GM12878 (cell line): ENCODE measurements around the gene ZNF626. TPM values are rescaled to one million over a fixed set of nuclear protein-coding genes. Genes with fewer than 3 reads are reported as not detected.

ENCODE experiments used
- ATAC-seq: fragments of 200-7000 bp; cut with Tn5 transposase; 3 replicates; pipeline ENCODE4 v1.9.1; 2020; ENCODE audit warnings: mild to moderate bottlenecking, moderate library complexity
- BruUV-seq: library from RNA; stranded (reverse); fragments of 400-500 nt; replicated peaks from 2 replicates; lab custom pipeline; 2021; lab: Mats Ljungman, UMichigan
- CTCF ChIA-PET: fragments of 300-600 bp; sonication (Branson Sonifier 250); formaldehyde crosslinking; extraction: SDS; loops from one replicate; lab custom pipeline; 2021; ENCODE audit warnings: inconsistent platforms; lab: Yijun Ruan, JAX
- POLR2A ChIA-PET: fragments of 350-600 bp; formaldehyde crosslinking; extraction: SDS; loops from one replicate; lab custom pipeline; 2021; ENCODE audit warnings: inconsistent platforms; lab: Charles Lee
- RAD21 ChIA-PET: fragments of 300-600 bp; sonication (Branson Sonifier 250); formaldehyde crosslinking; loops from one replicate; lab custom pipeline; 2023; ENCODE audit warnings: antibody characterized with exemption; ENCODE audit not compliant: unreplicated experiment; lab: Charles Lee
- SMC1A ChIA-PET: fragments of 300-600 bp; sonication (Branson Sonifier 250); formaldehyde crosslinking; loops from one replicate; lab custom pipeline; 2023; ENCODE audit not compliant: unreplicated experiment, uncharacterized antibody; lab: Charles Lee
- DNase-seq: peaks from one replicate; pipeline ENCODE4 v3.0.0-alpha.2; 2011; ENCODE audit warnings: low read depth, low spot score
- FAIRE-seq: peaks from 3 replicates; lab custom pipeline; 2011; peaks lifted over from hg19 to GRCh38; lab: Jason Lieb, UNC
- H2AFZ ChIP-seq: 2 replicates; pipeline ENCODE4 v1.6.0; 2011; ENCODE audit warnings: low read depth, low read length, control low read depth; ENCODE audit not compliant: control insufficient read depth
- H3K27ac ChIP-seq: 2 replicates; pipeline ENCODE4 v1.5.1; 2011; ENCODE audit warnings: control low read depth; ENCODE audit not compliant: control insufficient read depth, insufficient read depth
- H3K27me3 ChIP-seq, 2 experiments: replicated peaks in 1 of 2; 2 replicates each; pipeline versions ENCODE4 v1.6.0 to v1.6.1; 2011; ENCODE audit warnings: low read length in 1 of 2; ENCODE audit not compliant: control insufficient read depth in 2 of 2, insufficient read depth in 2 of 2
- H3K36me3 ChIP-seq, 2 experiments: 2 replicates each; pipeline ENCODE4 v1.5.1; 2011; ENCODE audit warnings: low read length in 1 of 2; ENCODE audit not compliant: control insufficient read depth in 2 of 2, insufficient read depth in 2 of 2
- H3K4me1 ChIP-seq: 2 replicates; pipeline ENCODE4 v1.6.1; 2011; ENCODE audit warnings: mild to moderate bottlenecking, low read length, moderate library complexity, mixed read lengths; ENCODE audit not compliant: control insufficient read depth, insufficient read depth
- H3K4me2 ChIP-seq: 2 replicates; pipeline ENCODE4 v1.6.0; 2011; ENCODE audit warnings: control low read depth; ENCODE audit not compliant: control insufficient read depth, insufficient read depth
- H3K4me3 ChIP-seq: fragments of 200-600 bp; sonication (generic); 2 replicates; pipeline ENCODE4 v1.5.1; 2016
- H3K79me2 ChIP-seq: 2 replicates; pipeline ENCODE4 v1.6.0; 2011; ENCODE audit warnings: low read length; ENCODE audit not compliant: control insufficient read depth, insufficient read depth
- H3K9ac ChIP-seq: 2 replicates; pipeline ENCODE4 v1.8.0; 2011; ENCODE audit warnings: low read length, control low read depth, mixed read lengths; ENCODE audit not compliant: control insufficient read depth, insufficient read depth
- H3K9me3 ChIP-seq: replicated peaks from 3 replicates; pipeline ENCODE4 v1.5.1; 2011; ENCODE audit warnings: mild to moderate bottlenecking, low read length; ENCODE audit not compliant: control insufficient read depth, insufficient read depth
- H4K20me1 ChIP-seq: 2 replicates; pipeline ENCODE4 v1.6.0; 2011; ENCODE audit not compliant: control insufficient read depth, insufficient read depth
- ATF7 ChIP-seq: fragments of 450-650 bp; IDR thresholded peaks from 2 replicates; pipeline ENCODE4 v1.6.1; 2016; ENCODE audit warnings: low read depth, mild to moderate bottlenecking
- BACH1 ChIP-seq: fragments of 450-650 bp; IDR thresholded peaks from 2 replicates; pipeline ENCODE4 v1.6.1; 2017; ENCODE audit warnings: mild to moderate bottlenecking, borderline replicate concordance
- BRCA1 ChIP-seq: IDR thresholded peaks from 2 replicates; pipeline ENCODE4 v1.6.1; 2011; ENCODE audit warnings: low read depth, low read length, improper control_type of control experiment
- HDGF ChIP-seq: fragments of 450-650 bp; IDR thresholded peaks from 2 replicates; pipeline ENCODE4 v1.6.1; 2016; ENCODE audit warnings: antibody characterized with exemption
- IKZF1 ChIP-seq: fragments of 450-650 bp; conservative IDR thresholded peaks from 2 replicates; pipeline ENCODE4 v1.6.1; 2017; ENCODE audit warnings: antibody characterized with exemption, mild to moderate bottlenecking
- NFIC ChIP-seq: IDR thresholded peaks from 2 replicates; pipeline ENCODE4 v1.6.1; 2012; ENCODE audit warnings: low read depth, mild to moderate bottlenecking, inconsistent platforms, low read length, moderate library complexity
- NKRF ChIP-seq: fragments of 450-650 bp; conservative IDR thresholded peaks from 2 replicates; pipeline ENCODE4 v1.6.1; 2017; ENCODE audit warnings: mild to moderate bottlenecking, moderate library complexity
- NR2C1 ChIP-seq: fragments of 450-650 bp; IDR thresholded peaks from 2 replicates; pipeline ENCODE4 v1.6.1; 2017; ENCODE audit warnings: antibody characterized with exemption, mild to moderate bottlenecking, moderate library complexity
- PKNOX1 ChIP-seq: fragments of 450-650 bp; IDR thresholded peaks from 2 replicates; pipeline ENCODE4 v1.6.1; 2016; ENCODE audit warnings: mild to moderate bottlenecking
- POLR2AphosphoS5 ChIP-seq: IDR thresholded peaks from 2 replicates; pipeline ENCODE4 v1.6.1; 2011; ENCODE audit warnings: mild to moderate bottlenecking, low read length, inconsistent platforms
- RELB ChIP-seq: fragments of 450-650 bp; IDR thresholded peaks from 2 replicates; pipeline ENCODE4 v1.6.1; 2017; ENCODE audit warnings: low read depth, mild to moderate bottlenecking, moderate library complexity
- SREBF2 ChIP-seq: IDR thresholded peaks from 2 replicates; pipeline ENCODE4 v1.6.1; 2012; ENCODE audit warnings: mild to moderate bottlenecking, low read length
- STAT3 ChIP-seq: IDR thresholded peaks from 2 replicates; pipeline ENCODE4 v1.6.1; 2011; ENCODE audit warnings: low read depth, low read length, improper control_type of control experiment
- TARDBP ChIP-seq: IDR thresholded peaks from 2 replicates; pipeline ENCODE4 v1.6.1; 2016; ENCODE audit warnings: borderline replicate concordance
- YBX1 ChIP-seq: fragments of 450-650 bp; IDR thresholded peaks from 2 replicates; pipeline ENCODE4 v1.6.1; 2016; ENCODE audit warnings: antibody characterized with exemption
- WGBS: methylation state at CpG from one replicate; pipeline ENCODE4 v1.1.6; 2016; ENCODE audit warnings: low lambda C conversion rate; ENCODE audit not compliant: insufficient replicate concordance, insufficient coverage; ENCODE audit errors: missing lambda C conversion rate; 5-methylcytosine and 5-hydroxymethylcytosine counted together
- in situ Hi-C: fragments of 300-500 bp; cut with MboI; formaldehyde crosslinking; loops from 9 replicates; pipeline ENCODE4 v1.14.3; 2018; ENCODE audit warnings: mixed read lengths
- intact Hi-C: fragments of 100-400 bp; cut with micrococcal nuclease; formaldehyde crosslinking; loops from one replicate; pipeline ENCODE4 v1.14.2; 2022; ENCODE audit not compliant: unreplicated experiment
- polyA plus RNA-seq, 11 experiments: library from polyadenylated mRNA; depleted of rRNA in 4 of 11; unstranded in 6 of 11; stranded (reverse) in 5 of 11; fragments of >200 nt; fragmentation: Nextera tagmentation in 4 of 11; fragmentation: Illumina TruSeq in 1 of 11; extraction: Ambion mirVana in 4 of 11; extraction: Trizol in 1 of 11; gene quantifications; 1 replicate in 1 of 11; 2 replicates in 10 of 11; pipeline versions ENCODE4 v1.2.1 to v1.2.3, GENCODE V29; 2011 to 2016; ENCODE audit warnings: inconsistent platforms in 2 of 11, missing spikeins in 2 of 11, low read depth in 1 of 11
- total RNA-seq, 4 experiments: library from RNA; depleted of rRNA in 3 of 4; stranded (reverse); fragments of >200 nt in 3 of 4; fragmentation: Illumina TruSeq in 1 of 4; extraction: Trizol in 1 of 4; gene quantifications; 2 replicates each; pipeline versions ENCODE4 v1.2.1 to v1.2.3, GENCODE V29; 2013 to 2021

The ZNF626 gene
- total and polyA plus RNA-seq, 10 of the 15 experiments (the other 5 are each of a cell fraction or from before 2014, with no cell fraction given) = 1.2 to 3.7 (median 1.9) TPM

DNA sequence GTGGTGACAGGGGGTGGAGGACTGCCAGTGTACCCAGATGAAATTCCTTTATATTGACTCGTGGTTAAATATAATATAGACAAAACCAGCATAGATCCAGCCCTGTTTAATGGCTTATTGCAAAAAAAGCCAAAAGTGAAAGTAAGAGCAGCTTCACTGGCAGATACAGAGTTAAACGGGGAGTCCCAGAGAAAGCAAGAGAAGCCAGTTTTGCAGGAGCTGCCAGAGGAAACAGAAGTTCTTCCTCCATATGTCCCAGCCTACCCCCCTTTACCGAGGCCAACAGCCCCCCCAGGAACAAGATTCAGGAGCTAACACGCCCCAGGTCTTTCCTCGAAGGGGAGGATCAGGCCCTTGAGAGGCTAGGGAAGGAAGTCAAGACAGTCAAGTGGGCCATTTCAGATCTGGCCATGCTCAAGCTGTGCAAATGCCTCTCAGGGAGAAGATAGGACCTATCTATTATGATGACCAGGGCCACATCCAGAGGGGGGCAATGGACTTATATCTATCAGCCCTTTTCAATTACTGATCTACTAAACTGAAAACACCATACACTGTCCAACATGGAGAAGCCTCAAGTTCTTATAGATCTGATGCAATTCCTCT is 48.6 kb downstream of the ZNF626 start:
- intact Hi-C loops (no loop called here), in situ Hi-C loops (no loop called here)
- ChIA-PET SMC1A (no interaction called here), RAD21 (no interaction called here)
- Histone ChIP-seq H3K27ac (no peak overlapping the region), H3K36me3 (no peaks in the 10 kb centered on the region), H3K4me1 (no peaks in the 10 kb centered on the region)
- no peak for DNase-seq
- TF ChIP-seq YBX1 (no peak), IKZF1 (no peak), STAT3 (no peak), BRCA1 (no peak), RELB (no peak), SREBF2 (no peak)
- TF ChIP-seq, all 136 proteins: peak for 0
- no TSS peak for BruUV-seq
- ATAC-seq (no peak), FAIRE-seq (no peak)
- Histone ChIP-seq H3K9me3 (no peaks in the 10 kb centered on the region; the same call in 2 of the 3 replicates), H2AFZ (no peak overlapping the region), H3K4me3 (no peak overlapping the region), H3K4me2 (no peak overlapping the region), H3K9ac (no peak overlapping the region), H4K20me1 (no peaks in the 10 kb centered on the region), H3K27me3 (no peaks in the 10 kb centered on the region), H3K79me2 (no peaks in the 10 kb centered on the region)
- CTCF ChIA-PET = no interaction called here
- WGBS = 34% methylated on average over 5 of the region's 5 CpGs
- POLR2A ChIA-PET = interaction anchor here (0.6 to 1.1 kb wide), 2 partner anchors 10 to 430 kb away, joined by 3 read pairs; no protein-coding TSS in a partner anchor

DNA sequence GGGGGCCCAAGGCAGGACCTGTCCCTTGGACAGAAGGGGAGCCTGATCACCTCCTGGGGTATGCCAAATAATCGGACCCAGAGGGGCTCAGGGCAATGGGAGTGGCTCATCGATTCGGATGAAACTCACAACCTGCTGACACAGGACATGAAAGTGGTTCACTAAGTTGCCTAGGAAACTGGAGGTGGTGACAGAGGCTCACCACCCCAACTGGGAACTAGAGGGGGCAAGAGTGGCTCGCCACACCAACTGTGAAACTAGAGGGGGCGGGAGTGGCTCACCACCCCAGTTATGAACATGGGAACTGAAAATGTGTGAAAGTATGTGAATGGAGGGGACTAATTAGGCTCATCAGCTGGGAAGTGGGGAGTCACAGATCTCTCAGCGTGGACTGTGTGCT is 49.5 kb downstream of the ZNF626 start:
- RAD21 ChIA-PET = no interaction called here
- intact Hi-C loops = no loop called here
- TF ChIP-seq BACH1 (no peak), NFIC (no peak), TARDBP (no peak), NKRF (no peak), ATF7 (no peak), NR2C1 (no peak), PKNOX1 (no peak), HDGF (no peak), POLR2AphosphoS5 (no peak)

More for the DNA sequence above, 49.5 kb downstream of the ZNF626 start:
- H3K4me3 ChIP-seq = no peak overlapping the region
- H4K20me1 ChIP-seq = no peaks in the 10 kb centered on the region
- no peaks in the 10 kb centered on the region for H3K79me2 ChIP-seq
- H2AFZ ChIP-seq = no peak overlapping the region
- no peaks in the 10 kb centered on the region for H3K27me3 ChIP-seq
- H3K27ac ChIP-seq = no peak overlapping the region
- ATAC-seq = no peak
- no TSS peak for BruUV-seq
- FAIRE-seq = no peak
- no peaks in the 10 kb centered on the region for H3K4me1 ChIP-seq
- H3K9me3 ChIP-seq = no peaks in the 10 kb centered on the region; the same call in 2 of the 3 replicates
- H3K36me3 ChIP-seq = no peaks in the 10 kb centered on the region
- in situ Hi-C loops = no loop called here
- H3K9ac ChIP-seq = no peak overlapping the region
- no peak overlapping the region for H3K4me2 ChIP-seq
- 34% methylated on average over 6 of the region's 6 CpGs for WGBS
- ChIA-PET CTCF (no interaction called here), POLR2A (no interaction called here), SMC1A (no interaction called here)
- no peak for DNase-seq
